Endothelial cell of umbilical vein (primary cell): ENCODE results near the gene LAMC1.

Experiments used
- POLR2A ChIP-seq: IDR thresholded peaks from 2 replicates; pipeline ENCODE4 v1.6.1; 2012; ENCODE audit warnings: low read depth, mild to moderate bottlenecking, control low read depth, low read length
- POLR2AphosphoS5 ChIP-seq: IDR thresholded peaks from 2 replicates; pipeline ENCODE4 v1.6.1; 2012; ENCODE audit warnings: low read depth, mild to moderate bottlenecking, control low read depth, low read length, moderate library complexity; ENCODE audit not compliant: insufficient read depth
- TF ChIP-seq, protein P1 (sequence below), 2 donors: IDR thresholded peaks; 1 replicate in 1 of 2; 2 replicates in 1 of 2; pipeline ENCODE4 v1.5.1; 2011; ENCODE audit warnings: low read length in 2 of 2, mild to moderate bottlenecking in 2 of 2, moderate library complexity in 2 of 2, control low read depth in 1 of 2, inconsistent platforms in 1 of 2, low read depth in 1 of 2; ENCODE audit not compliant: insufficient read depth in 1 of 2; ENCODE audit errors: extremely low read depth in 1 of 2

- no peak for TF ChIP-seq POLR2A
- TF ChIP-seq, protein P1, sequence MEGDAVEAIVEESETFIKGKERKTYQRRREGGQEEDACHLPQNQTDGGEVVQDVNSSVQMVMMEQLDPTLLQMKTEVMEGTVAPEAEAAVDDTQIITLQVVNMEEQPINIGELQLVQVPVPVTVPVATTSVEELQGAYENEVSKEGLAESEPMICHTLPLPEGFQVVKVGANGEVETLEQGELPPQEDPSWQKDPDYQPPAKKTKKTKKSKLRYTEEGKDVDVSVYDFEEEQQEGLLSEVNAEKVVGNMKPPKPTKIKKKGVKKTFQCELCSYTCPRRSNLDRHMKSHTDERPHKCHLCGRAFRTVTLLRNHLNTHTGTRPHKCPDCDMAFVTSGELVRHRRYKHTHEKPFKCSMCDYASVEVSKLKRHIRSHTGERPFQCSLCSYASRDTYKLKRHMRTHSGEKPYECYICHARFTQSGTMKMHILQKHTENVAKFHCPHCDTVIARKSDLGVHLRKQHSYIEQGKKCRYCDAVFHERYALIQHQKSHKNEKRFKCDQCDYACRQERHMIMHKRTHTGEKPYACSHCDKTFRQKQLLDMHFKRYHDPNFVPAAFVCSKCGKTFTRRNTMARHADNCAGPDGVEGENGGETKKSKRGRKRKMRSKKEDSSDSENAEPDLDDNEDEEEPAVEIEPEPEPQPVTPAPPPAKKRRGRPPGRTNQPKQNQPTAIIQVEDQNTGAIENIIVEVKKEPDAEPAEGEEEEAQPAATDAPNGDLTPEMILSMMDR (IDR thresholded peaks at IDR 0.05; ENCODE audit: extremely low read depth in 1 of 2, insufficient read depth in 1 of 2, low read depth in 1 of 2, low read length in 2 of 2): no peak
- peak; percentile 50 for TF ChIP-seq POLR2AphosphoS5
These were observed 47.9 kb downstream of the LAMC1 start for GRCh38 chr1:183070923-183071618.
